Measurements from ENCODE around the gene FAM72A.
"Not testable (repeated sequence)": the region's sequence is repeated elsewhere in the genome, so short reads cannot be mapped to it uniquely, and the experiment has no call there.

- TF ChIP-seq CTCF, POLR2A (IDR thresholded peaks at IDR 0.05): not testable (repeated sequence)
These were observed at the start of gene FAM72A for GRCh38 chr1:206202789-206203363.
